ENCODE measurements around the gene DBX2.

DBX2 gene

DNA sequence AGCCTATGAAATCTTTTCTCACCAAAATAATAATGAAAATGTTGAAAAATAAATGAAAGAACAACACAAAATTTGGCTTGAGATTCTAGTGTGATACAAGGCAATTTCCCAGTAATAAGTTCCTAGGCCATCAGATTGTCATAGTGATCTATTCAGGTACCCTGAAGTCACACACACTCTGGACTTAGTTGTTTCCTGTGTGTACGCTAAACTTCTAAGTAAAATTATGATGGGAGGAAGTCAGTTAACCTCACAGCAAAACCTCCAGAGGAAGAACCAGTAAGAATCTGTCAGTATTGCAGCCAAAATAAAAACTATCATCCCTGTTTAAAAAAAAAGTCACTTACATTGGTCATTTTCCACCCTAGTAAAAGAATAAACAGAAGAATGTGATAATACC, 81.9 kb downstream of the DBX2 start:
- DNase-seq (ENCODE audit: low spot score): no peak
- TF ChIP-seq, protein P1, sequence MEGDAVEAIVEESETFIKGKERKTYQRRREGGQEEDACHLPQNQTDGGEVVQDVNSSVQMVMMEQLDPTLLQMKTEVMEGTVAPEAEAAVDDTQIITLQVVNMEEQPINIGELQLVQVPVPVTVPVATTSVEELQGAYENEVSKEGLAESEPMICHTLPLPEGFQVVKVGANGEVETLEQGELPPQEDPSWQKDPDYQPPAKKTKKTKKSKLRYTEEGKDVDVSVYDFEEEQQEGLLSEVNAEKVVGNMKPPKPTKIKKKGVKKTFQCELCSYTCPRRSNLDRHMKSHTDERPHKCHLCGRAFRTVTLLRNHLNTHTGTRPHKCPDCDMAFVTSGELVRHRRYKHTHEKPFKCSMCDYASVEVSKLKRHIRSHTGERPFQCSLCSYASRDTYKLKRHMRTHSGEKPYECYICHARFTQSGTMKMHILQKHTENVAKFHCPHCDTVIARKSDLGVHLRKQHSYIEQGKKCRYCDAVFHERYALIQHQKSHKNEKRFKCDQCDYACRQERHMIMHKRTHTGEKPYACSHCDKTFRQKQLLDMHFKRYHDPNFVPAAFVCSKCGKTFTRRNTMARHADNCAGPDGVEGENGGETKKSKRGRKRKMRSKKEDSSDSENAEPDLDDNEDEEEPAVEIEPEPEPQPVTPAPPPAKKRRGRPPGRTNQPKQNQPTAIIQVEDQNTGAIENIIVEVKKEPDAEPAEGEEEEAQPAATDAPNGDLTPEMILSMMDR (IDR thresholded peaks at IDR 0.05; ENCODE audit: extremely low read depth, missing control alignments): no peak
